DMS153 treated with DMSO at 0.1 percent for 48 hours (cell line): ENCODE data around the gene THSD8.

Source experiments
- DNase-seq: peaks from one replicate; lab custom pipeline; 2025; ENCODE audit not compliant: unreplicated experiment; lab: John Stamatoyannopoulos, UW

Gene THSD8

GRCh38 chr19:12801466-12802266 lies at the start of gene THSD8, which contains the start of gene PRDX2:
Gene THSD8, plus strand, starts transcription at chr19:12802069. Its CDS starts 3 bp downstream, at chr19:12802072.
Gene PRDX2, minus strand, starts transcription at chr19:12801800. Its CDS starts 539 bp downstream, at chr19:12801261.
- peak; percentile 39 for DNase-seq

- no peak for DNase-seq
Observed at GRCh38 chr19:12754465-12755196, 47.2 kb upstream of the THSD8 start.

DNA sequence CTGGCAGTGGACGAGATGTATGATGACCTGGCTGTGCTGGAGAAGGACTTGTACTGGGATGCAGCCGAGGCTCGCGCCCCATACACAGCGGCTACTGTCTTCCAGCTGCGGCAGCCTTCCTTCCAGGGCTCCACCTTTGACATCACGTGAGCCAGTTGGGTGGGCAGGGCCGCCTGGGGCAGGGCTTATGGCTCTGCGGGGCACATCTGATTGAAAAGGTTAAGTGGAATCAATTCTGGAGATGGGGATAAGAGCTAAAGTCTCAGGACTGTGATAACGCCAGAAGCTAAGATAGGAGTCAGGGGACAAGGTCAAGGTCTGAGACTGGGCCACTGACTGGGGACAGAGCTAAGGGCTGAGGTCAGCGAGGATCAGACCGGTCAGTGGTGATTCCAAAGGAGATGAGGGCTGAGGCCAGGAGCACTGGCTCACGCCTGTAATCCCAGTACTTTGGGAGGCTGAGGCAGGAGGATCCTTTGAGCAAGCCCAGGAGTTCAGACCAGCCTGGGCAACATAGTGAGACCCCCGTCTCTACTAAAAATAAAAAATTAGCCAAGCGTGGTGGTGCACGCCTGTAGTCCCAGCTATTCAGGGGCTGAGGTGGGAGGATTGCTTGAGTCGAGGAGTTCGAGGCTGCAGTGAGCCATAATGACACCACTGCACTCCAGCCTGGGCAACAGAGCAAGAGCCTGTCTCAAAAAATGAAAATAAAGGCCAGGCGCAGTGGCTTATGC lies 45.6 kb upstream of the THSD8 start:
- no peak for DNase-seq

DNA sequence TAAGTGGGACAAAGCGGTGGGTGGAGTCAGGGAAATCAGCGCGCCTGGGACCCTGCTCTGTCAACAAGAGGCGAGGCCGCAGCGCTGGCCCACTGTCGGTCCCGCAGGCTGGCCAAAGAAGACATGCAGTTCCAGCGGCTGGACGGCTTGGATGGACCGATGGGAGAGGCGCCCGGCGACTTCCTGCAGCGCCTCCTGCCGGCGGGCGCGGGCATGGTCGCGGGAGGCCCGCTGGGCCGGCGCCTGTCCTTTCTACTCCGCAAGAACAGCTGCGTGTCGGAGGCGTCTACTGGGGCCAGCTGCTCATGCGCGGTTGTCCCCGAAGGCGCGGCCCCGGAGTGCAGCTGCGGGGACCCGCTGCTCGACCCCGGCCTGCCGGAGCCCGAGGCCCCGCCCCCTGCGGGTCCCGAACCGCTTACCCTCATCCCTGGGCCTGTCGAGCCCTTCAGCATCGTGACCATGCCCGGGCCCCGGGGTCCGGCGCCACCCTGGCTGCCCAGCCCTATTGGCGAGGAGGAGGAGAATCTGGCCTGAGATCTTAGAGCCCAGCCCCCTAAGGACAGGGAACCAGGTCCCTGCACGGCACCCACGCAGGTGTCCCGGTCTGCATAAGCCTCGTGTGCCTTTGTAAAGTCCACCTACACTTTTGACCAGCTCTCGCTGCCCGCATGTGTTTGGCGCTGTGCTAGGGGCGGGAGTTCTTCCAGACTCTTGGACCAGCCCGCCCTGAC lies 44.2 kb upstream of the THSD8 start:
- peak; percentile 6 for DNase-seq

- no peak for DNase-seq
Observed at GRCh38 chr19:12759686-12760085, 42.2 kb upstream of the THSD8 start.

- no peak for DNase-seq
Observed at GRCh38 chr19:12763100-12763499, 38.8 kb upstream of the THSD8 start.

DNA sequence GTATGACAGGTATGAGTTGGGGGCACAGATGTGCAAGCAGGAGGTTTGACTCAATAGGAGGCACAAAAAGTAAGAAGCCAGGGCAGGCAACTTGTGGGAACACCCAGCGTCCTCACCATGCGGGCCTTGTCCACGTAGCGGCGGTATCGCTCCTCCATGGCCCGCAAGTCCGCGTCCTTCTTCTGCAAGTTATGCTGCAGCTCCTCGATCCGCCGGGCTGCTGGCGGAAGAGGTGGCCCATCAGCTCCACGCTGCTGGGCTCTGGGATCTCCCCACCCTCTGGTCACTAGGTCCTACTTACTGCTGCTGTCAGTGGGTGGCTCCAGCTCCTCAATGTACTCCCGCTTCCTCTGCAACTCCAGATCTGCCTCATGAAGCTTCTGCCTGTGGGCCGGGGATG lies 37.2 kb upstream of the THSD8 start:
- no peak for DNase-seq

GRCh38 chr19:12766051-12766521 lies 35.8 kb upstream of the THSD8 start:
- peak; percentile 81 for DNase-seq

DNA sequence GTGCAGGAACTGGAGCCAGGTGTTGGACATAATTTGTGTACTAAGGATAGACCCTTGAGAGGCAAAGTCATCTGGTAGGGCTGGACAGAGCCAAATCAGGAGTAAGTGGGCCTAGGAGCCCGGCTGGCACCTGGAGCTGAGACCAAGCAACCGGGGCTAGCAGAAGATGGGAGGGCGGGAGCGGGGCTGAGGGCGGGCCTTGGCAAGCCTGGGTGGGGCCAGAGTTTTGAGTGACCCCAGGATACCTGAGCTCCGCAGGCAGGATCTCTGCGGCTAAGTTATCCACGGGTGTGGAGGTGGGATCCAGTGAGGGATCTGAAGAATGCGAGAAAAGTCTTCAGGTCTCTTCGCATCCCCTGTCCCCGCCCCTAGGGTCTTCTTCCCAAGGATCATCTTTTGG lies 34.7 kb upstream of the THSD8 start:
- no peak for DNase-seq

DNA sequence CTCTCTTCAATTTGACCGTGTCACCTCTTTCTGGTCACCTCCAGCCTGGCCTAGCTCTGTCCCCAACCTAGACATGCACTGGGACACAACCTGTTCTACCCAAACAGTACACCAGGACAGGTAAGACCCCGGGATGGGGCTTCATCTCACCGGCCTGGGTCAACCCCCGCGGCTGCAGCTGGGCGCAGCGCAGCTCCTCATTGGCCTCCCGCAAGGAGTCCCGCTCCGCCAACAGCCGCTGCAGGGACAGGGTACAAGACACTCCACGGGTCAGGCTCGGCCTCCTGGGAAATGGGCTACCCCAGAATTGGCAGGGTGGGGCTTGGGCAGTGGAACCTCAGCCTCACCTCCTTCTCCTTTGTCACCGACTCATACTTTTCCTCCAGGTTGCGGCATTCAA lies 34.2 kb upstream of the THSD8 start:
- DNase-seq, result no peak

- peak; percentile 29 for DNase-seq
Observed at GRCh38 chr19:12769689-12770088, 32.2 kb upstream of the THSD8 start.

- no peak for DNase-seq
Observed at GRCh38 chr19:12770922-12771321, 30.9 kb upstream of the THSD8 start.

GRCh38 chr19:12772323-12772722 lies 29.5 kb upstream of the THSD8 start:
- DNase-seq, result no peak

DNA sequence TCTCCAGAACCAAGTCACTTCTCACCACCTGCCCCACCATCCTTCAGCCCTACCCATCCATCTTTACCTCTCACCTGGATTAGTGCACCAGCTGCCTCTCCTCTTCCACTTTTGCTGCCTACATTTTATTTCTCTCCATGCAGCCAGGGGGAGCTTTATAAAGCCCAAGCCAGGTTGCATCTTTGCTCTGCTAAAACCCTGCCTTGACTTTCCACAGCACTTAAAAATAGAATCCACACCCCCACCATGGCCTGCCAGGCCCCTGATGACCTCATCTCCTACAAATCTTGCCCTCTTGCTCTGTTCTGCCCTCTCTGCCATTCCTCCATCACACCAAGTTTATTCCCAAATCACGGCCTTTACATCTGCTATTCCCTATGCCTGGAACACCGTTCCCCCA lies 28.3 kb upstream of the THSD8 start:
- no peak for DNase-seq

- peak; percentile 86 for DNase-seq
Observed at GRCh38 chr19:12774588-12775555, 27.0 kb upstream of the THSD8 start, which contains the start of gene HOOK2. Gene HOOK2, minus strand, starts transcription at chr19:12775552. Its CDS starts 103 bp downstream, at chr19:12775449.

DNA sequence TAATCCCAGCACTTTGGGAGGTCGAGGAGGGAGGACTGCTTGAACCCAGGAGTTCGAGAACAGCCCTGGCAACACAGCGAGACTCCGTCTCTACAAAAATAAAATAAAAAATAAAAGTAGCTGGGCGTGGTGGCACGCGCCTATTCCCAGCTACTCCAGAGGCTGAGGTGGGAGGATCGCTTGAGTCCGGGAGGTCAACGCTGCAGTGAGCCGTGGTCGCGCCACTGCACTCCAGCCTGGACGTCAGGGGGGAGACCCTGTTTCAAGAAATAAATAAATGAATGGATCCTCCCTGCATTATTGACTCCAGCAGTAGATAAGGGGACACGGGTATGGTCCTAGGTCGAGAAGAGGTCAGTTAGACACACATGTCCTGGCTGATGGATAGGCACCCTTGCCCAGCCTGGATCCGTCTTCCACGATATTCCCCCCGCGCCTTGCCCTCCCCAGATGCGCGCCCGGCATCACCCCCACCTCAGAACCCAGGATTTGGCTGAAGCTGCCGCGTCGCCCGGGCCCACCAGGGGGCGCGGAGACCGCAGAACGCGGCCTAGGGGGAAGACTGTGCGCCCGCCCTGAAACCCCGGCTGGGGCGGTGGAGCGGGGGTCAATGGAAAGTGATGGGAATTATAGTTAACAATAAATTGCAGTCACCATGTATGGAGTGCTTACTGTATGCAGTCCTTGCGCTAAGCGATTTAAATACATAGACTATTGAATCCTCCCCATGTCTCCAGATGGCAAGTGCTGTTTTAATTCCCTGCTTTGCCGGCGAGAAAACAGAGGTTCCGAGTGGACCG lies 24.5 kb upstream of the THSD8 start:
- peak; percentile 68 for DNase-seq

- peak; percentile 68 for DNase-seq
Observed at GRCh38 chr19:12778017-12778904, 23.6 kb upstream of the THSD8 start.

DNA sequence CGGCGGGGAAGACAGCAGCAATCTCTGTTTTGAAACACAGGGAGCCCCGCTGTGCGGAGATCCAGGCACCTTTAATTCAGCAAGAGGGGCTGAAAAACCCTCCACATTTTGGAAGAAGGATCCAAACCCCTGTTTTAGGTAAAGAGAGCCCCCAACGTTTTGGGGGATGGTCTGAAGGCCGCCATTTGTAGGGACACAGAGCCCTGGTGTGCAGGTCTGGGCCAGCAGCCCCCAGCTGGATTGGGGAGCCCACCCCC lies 23.0 kb upstream of the THSD8 start:
- DNase-seq, result no peak
